ENCODE results near the gene NEO1.
"Not testable (repeated sequence)": the region's sequence is repeated elsewhere in the genome, so short reads cannot be mapped to it uniquely, and the experiment has no call there.

NEO1 gene

GRCh38 chr15:73270366-73271097 lies 218.3 kb downstream of the NEO1 start:
- no peak for DNase-seq

- DNase-seq, result peak; percentile 67
These were observed 221.1 kb downstream of the NEO1 start for GRCh38 chr15:73273181-73274002.

GRCh38 chr15:73275862-73276261 lies 223.6 kb downstream of the NEO1 start:
- DNase-seq, result no peak

- DNase-seq, result peak; percentile 78
These were observed 230.5 kb downstream of the NEO1 start for GRCh38 chr15:73282567-73283365.

- no peak for DNase-seq
These were observed 231.2 kb downstream of the NEO1 start for GRCh38 chr15:73283366-73283962.

GRCh38 chr15:73284090-73284716 lies 231.9 kb downstream of the NEO1 start:
- DNase-seq, result peak; percentile 46

GRCh38 chr15:73286311-73286710 lies 234.0 kb downstream of the NEO1 start:
- DNase-seq, result no peak

- no peak for DNase-seq
These were observed 234.8 kb downstream of the NEO1 start for GRCh38 chr15:73287019-73287418.

GRCh38 chr15:73291441-73291840 lies 239.2 kb downstream of the NEO1 start:
- DNase-seq, result no peak

GRCh38 chr15:73293773-73294172 lies 241.5 kb downstream of the NEO1 start:
- DNase-seq, result no peak

GRCh38 chr15:73295630-73296286 lies 243.5 kb downstream of the NEO1 start:
- DNase-seq, result no peak

- no peak for DNase-seq
These were observed 244.5 kb downstream of the NEO1 start for GRCh38 chr15:73296609-73297353.

- no peak for DNase-seq
These were observed 246.4 kb downstream of the NEO1 start for GRCh38 chr15:73298522-73299245.

GRCh38 chr15:73300286-73300685 lies 248.0 kb downstream of the NEO1 start:
- DNase-seq, result not testable (repeated sequence)

GRCh38 chr15:73303636-73304035 lies 251.4 kb downstream of the NEO1 start:
- no peak for DNase-seq

- DNase-seq, result peak; percentile 64
These were observed 253.3 kb downstream of the NEO1 start for GRCh38 chr15:73305331-73306211.

- DNase-seq, result no peak
These were observed 256.0 kb downstream of the NEO1 start for GRCh38 chr15:73308305-73308704.

GRCh38 chr15:73313861-73314260 lies 261.6 kb downstream of the NEO1 start:
- no peak for DNase-seq

All from hematopoietic multipotent progenitor cell treated with erythropoietin and hydrocortisone succinate and interleukin-3 and kit ligand, for 8 days (in vitro differentiated cells).